GM12873 (cell line): ENCODE data around the gene BEND7.

Source experiments
- TF ChIP-seq, protein P1 (sequence below): IDR thresholded peaks from 2 replicates; pipeline ENCODE4 v1.5.1; 2012; ENCODE audit warnings: low read depth, mild to moderate bottlenecking, moderate library complexity, low read length, control low read depth; ENCODE audit not compliant: insufficient read depth; ENCODE audit errors: missing control alignments

BEND7 gene

GRCh38 chr10:13392701-13393100, 136.1 kb downstream of the BEND7 start:
- TF ChIP-seq, protein P1, sequence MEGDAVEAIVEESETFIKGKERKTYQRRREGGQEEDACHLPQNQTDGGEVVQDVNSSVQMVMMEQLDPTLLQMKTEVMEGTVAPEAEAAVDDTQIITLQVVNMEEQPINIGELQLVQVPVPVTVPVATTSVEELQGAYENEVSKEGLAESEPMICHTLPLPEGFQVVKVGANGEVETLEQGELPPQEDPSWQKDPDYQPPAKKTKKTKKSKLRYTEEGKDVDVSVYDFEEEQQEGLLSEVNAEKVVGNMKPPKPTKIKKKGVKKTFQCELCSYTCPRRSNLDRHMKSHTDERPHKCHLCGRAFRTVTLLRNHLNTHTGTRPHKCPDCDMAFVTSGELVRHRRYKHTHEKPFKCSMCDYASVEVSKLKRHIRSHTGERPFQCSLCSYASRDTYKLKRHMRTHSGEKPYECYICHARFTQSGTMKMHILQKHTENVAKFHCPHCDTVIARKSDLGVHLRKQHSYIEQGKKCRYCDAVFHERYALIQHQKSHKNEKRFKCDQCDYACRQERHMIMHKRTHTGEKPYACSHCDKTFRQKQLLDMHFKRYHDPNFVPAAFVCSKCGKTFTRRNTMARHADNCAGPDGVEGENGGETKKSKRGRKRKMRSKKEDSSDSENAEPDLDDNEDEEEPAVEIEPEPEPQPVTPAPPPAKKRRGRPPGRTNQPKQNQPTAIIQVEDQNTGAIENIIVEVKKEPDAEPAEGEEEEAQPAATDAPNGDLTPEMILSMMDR = no peak
